Inflammatory macrophage treated with lipopolysaccharide for 4 hours (primary cell): Measurements from ENCODE around the gene PSORS1C1.
A peak's percentile ranks its signal among the peaks of the same experiment; 100 is the strongest.
"Not testable (repeated sequence)": the region's sequence is repeated elsewhere in the genome, so short reads cannot be mapped to it uniquely, and the experiment has no call there.

Source experiments
- DNase-seq: peaks from one replicate; pipeline ENCODE4 v3.0.0-alpha.2; 2020

The PSORS1C1 gene

DNA sequence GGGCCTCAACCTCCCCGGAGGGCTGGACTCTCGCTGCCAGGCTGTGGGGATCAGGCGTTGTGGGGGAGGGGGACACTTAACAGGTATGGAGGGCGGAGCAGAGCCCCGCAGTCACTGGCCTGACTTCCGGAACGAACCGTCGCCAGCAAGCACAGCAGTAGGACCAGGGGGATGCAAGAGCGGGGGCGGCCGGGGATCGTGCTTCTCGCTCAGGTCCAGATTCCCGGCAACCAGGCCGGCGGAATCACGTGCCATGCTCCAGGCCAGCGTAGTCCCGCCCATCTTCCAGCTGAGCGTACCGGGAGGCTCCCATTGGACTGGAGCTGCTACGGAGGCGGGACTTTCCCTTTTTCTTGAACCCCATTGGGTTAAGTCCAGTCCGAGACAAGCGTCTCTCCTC is 65.9 kb downstream of the PSORS1C1 start:
- peak; percentile 77 for DNase-seq

DNA sequence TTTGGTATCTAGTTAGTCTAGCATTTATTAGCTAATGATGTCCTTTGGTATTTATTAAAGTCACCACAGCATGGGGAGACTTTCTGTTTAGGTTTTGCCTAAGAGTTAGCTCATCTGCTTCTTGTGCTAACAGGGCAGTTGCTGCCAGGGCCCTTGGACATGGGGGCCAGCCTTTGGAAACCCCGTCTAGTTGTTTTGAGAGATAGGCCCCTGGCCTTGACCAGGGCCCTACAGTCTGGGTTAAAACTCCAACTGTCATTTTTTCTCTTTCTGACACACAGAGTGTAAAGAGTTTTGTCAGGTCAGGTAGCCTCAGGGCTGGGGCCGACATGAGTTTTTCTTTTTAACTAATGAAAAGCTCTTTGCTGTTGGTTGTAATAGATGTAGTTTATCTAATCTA is 68.7 kb downstream of the PSORS1C1 start:
- not testable (repeated sequence) for DNase-seq

DNA sequence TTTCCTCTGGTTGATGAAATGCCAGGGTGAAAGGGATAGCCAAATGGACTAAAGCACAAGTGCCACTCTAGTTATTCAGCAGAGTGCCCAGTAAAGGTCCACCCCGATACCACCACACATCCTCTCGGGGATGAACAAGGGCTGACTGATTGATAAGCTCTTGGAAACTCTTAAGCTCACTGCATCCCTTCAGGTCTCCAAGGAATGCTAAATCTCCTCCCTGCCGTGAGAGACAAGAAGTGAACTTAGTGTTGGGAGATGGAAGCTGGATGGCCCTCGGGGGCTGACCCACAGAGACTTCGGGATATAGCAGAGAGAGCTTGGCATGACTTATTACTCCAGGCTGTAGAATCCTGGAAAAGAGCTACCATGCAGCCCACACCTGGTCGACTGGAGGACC is 69.3 kb downstream of the PSORS1C1 start:
- DNase-seq = not testable (repeated sequence)

DNA sequence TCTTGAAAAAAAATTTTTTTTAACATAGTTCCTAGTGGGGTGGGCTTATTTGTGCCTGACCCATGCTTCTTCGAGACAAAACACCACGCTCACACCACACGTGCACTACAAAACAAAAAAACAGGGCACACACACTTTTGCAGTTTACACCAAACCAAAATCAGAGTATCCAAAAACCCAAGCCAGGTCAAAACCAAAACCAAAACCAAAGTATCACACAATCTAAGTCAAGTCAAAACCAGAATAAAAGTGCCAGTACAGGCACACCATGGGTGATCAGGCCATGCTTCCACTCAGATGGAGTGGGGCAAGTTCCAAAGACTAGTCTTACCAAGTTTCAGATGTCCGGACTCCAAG is 71.1 kb downstream of the PSORS1C1 start:
- not testable (repeated sequence) for DNase-seq

DNA sequence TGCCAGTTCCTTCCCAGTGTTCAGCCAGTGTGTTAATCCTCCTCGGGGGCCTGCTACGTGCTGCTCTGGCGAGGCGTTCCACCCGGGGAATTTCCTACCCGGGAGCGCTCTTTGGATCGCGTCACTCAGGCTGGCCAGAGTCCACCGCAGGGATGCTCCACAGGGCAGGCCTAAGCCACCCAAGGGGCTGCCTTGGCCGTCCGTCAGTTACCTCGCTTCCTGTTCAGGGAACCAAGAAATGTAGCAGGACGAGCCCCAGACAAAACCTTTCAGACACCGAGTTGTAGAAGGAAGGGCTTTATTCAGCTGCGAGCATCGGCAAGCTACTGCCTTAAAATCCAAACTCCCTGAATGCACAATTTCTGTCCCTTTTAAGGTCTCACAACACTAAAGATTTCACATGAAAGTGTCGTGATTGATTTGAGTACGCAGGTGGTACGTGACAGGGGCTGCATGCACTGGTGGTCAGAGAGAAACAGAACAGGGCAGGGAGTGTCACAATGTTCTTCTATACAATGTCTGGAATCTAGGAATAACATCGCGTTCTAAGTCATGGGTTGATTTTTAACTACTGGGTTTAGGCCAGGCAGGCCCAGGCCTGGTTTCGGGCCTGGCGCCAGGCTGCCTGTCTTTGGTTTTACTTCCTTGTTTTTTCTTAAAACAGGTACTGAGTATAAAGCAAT is 71.6 kb downstream of the PSORS1C1 start:
- no peak for DNase-seq

DNA sequence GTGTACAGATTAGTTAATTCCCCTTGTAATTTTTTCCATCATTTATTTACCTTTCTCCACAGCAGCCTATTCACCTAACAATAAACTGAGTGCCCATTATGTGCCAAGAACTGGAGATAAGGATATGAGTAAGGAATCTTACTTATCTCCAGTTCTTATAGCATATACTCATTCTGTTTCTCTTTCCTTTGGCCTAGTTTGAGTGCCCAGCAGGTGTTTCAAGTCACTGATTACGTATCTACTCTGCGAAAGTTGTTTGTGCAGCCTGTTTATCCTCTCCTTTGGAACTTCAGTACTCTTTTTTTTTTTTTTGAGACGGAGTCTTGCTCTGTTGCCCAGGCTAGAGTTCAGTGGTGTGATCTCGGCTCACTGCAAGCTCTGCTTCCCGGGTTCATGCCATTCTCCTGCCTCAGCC is 73.2 kb downstream of the PSORS1C1 start:
- DNase-seq = no peak

DNA sequence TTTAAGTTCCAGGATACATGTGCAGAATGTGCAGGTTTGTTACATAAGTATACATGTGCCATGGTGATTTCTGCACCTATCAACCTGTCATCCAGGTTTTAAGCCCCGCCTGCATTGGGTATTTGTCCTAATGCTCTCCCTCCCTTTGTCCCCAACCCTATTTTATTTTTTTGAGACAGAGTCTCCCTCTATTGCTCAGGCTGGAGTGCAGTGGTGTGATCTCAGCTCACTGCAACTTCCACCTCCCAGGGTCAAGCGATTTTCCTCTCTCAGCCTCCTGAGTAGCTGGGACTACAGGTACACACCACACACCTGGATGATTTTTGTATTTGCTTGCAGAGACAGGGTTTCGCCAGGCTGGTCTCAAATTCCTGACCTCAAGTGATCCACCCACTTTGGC is 74.6 kb downstream of the PSORS1C1 start:
- DNase-seq = not testable (repeated sequence)
